HL-60 (cell line): ENCODE results near the gene SLC25A12.

ENCODE experiments used
- DNase-seq, 2 experiments: peaks; one replicate each; pipeline ENCODE4 v3.0.0-alpha.2; 2010 to 2020; ENCODE audit warnings: low read depth in 1 of 2, low spot score in 1 of 2
- H3K27ac ChIP-seq: fragments of 250-450 bp; sonication (Bioruptor Pico); replicated peaks from 2 replicates; pipeline ENCODE4 v1.5.1; 2020; ENCODE audit warnings: mild to moderate bottlenecking, moderate library complexity
- H3K27me3 ChIP-seq: fragments of 250-450 bp; sonication (Bioruptor Pico); 2 replicates; pipeline ENCODE4 v1.5.1; 2021; ENCODE audit warnings: mild to moderate bottlenecking, moderate library complexity; ENCODE audit not compliant: insufficient read depth, poor library complexity, severe bottlenecking
- H3K4me3 ChIP-seq: replicated peaks from 2 replicates; pipeline ENCODE4 v1.5.1; 2011; ENCODE audit warnings: mild to moderate bottlenecking, control low read depth, low read length; ENCODE audit not compliant: insufficient read depth
- GABPA ChIP-seq: IDR thresholded peaks from 2 replicates; pipeline ENCODE4 v1.6.1; 2012; ENCODE audit warnings: low read depth
- POLR2AphosphoS5 ChIP-seq: IDR thresholded peaks from 2 replicates; pipeline ENCODE4 v1.6.1; 2012; ENCODE audit warnings: low read depth
- SPI1 ChIP-seq: IDR thresholded peaks from 2 replicates; pipeline ENCODE4 v1.6.1; 2012; ENCODE audit warnings: low read depth, mild to moderate bottlenecking, borderline replicate concordance
- TF ChIP-seq, protein P1 (sequence below): IDR thresholded peaks from 2 replicates; pipeline ENCODE4 v1.6.1; 2012; ENCODE audit warnings: low read depth; ENCODE audit not compliant: insufficient replicate concordance
- TF ChIP-seq, protein P2 (sequence below): IDR thresholded peaks from one replicate; pipeline ENCODE4 v1.5.1; 2011; ENCODE audit warnings: low read length, control low read depth, inconsistent platforms; ENCODE audit not compliant: insufficient read depth

SLC25A12 gene

GRCh38 chr2:171894612-171894947 is 536 bp upstream of the SLC25A12 start:
- Histone ChIP-seq H3K27ac (peak overlapping the region; percentile 74), H3K4me3 (peak overlapping the region; percentile 97), H3K27me3 (no peaks in the 10 kb centered on the region)
- DNase-seq, result no peak
- TF ChIP-seq POLR2AphosphoS5, result no peak
- no peak for TF ChIP-seq GABPA
- no peak for TF ChIP-seq SPI1
- TF ChIP-seq, protein P1, sequence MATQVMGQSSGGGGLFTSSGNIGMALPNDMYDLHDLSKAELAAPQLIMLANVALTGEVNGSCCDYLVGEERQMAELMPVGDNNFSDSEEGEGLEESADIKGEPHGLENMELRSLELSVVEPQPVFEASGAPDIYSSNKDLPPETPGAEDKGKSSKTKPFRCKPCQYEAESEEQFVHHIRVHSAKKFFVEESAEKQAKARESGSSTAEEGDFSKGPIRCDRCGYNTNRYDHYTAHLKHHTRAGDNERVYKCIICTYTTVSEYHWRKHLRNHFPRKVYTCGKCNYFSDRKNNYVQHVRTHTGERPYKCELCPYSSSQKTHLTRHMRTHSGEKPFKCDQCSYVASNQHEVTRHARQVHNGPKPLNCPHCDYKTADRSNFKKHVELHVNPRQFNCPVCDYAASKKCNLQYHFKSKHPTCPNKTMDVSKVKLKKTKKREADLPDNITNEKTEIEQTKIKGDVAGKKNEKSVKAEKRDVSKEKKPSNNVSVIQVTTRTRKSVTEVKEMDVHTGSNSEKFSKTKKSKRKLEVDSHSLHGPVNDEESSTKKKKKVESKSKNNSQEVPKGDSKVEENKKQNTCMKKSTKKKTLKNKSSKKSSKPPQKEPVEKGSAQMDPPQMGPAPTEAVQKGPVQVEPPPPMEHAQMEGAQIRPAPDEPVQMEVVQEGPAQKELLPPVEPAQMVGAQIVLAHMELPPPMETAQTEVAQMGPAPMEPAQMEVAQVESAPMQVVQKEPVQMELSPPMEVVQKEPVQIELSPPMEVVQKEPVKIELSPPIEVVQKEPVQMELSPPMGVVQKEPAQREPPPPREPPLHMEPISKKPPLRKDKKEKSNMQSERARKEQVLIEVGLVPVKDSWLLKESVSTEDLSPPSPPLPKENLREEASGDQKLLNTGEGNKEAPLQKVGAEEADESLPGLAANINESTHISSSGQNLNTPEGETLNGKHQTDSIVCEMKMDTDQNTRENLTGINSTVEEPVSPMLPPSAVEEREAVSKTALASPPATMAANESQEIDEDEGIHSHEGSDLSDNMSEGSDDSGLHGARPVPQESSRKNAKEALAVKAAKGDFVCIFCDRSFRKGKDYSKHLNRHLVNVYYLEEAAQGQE, result no peak
- TF ChIP-seq, protein P2, sequence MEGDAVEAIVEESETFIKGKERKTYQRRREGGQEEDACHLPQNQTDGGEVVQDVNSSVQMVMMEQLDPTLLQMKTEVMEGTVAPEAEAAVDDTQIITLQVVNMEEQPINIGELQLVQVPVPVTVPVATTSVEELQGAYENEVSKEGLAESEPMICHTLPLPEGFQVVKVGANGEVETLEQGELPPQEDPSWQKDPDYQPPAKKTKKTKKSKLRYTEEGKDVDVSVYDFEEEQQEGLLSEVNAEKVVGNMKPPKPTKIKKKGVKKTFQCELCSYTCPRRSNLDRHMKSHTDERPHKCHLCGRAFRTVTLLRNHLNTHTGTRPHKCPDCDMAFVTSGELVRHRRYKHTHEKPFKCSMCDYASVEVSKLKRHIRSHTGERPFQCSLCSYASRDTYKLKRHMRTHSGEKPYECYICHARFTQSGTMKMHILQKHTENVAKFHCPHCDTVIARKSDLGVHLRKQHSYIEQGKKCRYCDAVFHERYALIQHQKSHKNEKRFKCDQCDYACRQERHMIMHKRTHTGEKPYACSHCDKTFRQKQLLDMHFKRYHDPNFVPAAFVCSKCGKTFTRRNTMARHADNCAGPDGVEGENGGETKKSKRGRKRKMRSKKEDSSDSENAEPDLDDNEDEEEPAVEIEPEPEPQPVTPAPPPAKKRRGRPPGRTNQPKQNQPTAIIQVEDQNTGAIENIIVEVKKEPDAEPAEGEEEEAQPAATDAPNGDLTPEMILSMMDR, result no peak

- peak overlapping the region; percentile 97 for H3K4me3 ChIP-seq
- H3K27me3 ChIP-seq, result no peaks in the 10 kb centered on the region
- peak overlapping the region; percentile 74 for H3K27ac ChIP-seq
- no peak for DNase-seq
- no peak for TF ChIP-seq POLR2AphosphoS5
- TF ChIP-seq, protein P1, result no peak
- TF ChIP-seq GABPA, result no peak
- TF ChIP-seq, protein P2, result no peak
- TF ChIP-seq SPI1, result no peak
Observed at GRCh38 chr2:171893196-171893823, 734 bp downstream of the SLC25A12 start.

GRCh38 chr2:171889808-171890207 is 4.2 kb downstream of the SLC25A12 start:
- DNase-seq, result no peak
- no peak overlapping the region for H3K27ac ChIP-seq
- no peak overlapping the region for H3K4me3 ChIP-seq
- TF ChIP-seq, protein P1, result no peak
- TF ChIP-seq SPI1, result no peak
- no peak for TF ChIP-seq GABPA
- no peak for TF ChIP-seq POLR2AphosphoS5
- TF ChIP-seq, protein P2, result no peak
- no peaks in the 10 kb centered on the region for H3K27me3 ChIP-seq
